ENCODE data around the gene MYT1.

The MYT1 gene

DNA sequence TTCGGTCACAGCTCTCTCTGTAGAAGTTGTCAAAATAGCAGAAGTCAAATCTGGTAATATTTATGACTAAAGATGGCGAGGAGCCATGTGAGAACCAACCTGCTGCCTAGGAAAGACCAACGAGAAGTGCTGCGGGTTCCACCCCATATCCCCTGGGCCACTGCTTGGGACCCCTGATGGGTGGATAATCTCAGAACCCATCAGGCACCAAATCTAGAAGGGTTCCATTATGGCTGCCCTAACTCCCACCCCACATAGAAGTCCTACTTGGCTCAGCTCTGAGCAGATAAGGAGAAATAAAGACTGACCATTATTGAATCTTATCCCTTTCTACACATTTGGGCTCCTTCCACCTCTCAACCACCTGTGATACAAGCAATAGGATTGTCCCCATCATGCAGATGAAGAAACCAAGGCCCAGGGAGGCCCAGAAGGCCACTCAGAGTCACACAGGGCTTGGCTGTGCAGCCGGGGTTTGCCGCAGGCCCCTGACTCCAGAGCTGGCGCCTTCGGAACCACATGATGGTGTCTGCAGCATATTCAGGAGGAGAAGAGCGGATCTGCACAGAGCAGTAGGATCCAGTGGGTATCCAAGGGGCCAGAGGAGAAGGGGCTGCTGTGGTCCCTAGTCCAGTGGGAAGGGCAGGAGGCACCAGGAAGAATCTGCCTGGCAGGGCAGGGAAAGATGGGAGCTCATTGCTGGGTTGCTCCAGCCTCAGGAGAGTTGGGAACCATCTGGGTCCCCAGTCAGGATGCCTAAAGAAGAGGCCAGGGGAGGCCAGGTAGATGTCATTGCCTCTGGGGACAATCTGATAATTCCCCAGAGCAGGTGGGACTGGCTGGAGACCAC is 81.7 kb downstream of the MYT1 start:
- DNase-seq (ENCODE audit: low read depth in 2 of 2), result no peak

- no peak for DNase-seq (ENCODE audit: low read depth in 2 of 2)
These were observed 82.5 kb downstream of the MYT1 start for GRCh38 chr20:64246616-64247306.

DNA sequence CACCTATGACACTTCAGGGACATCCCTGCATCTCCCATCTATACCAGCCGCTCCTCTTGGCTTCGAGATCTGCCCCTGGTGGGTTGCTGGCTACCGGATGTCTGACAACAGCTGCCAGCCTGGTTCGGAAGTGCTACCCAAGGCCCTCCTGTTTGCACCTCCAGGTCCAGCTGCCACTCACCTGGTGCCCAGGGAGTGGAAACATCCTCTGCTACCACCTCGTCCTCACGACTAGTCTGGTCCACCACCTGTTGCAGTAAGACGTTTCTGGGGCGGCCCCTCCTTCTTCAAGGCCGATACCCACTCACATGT is 83.0 kb downstream of the MYT1 start:
- DNase-seq (ENCODE audit: low read depth in 2 of 2), result no peak

DNA sequence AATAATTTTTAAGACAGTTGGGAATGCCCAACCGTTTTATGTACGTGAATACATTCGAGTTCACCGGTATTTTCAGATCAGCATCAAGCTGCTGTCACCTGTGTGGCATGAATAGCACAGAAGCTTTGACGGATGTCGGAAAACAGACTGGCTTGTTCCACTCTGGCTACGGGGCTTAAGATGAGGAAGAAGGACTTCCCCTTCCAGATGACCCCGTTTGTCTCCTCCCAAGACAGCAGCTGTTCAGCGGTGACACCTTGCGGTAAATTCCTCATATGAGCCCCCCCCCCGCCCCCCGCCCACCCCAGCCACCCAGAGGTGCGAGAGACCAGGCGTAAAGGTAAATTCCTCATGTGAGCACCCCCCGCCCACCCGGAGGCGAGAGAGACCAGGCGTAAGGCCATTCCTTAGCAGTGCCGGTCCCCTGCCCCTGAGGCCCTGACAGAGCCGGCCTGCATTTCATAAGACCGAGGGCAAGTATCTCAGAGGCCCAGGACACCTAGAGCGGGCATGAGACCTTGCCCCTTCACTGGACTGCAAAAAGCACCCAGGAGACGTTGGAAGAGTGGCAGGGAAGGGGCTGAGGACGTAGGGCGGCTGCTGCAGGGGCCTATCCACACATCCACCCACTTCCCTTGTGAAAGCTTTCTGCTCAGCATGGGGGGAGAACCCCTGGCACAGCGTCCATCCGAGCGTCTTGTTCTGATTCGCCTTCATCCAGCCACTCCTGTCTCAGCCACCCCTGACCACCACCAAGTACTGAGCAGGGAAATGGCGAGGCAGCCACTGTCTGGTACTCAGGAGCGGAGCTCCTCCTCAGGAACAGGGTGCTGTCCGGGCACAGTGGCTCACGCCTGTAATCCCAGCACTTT is 84.0 kb downstream of the MYT1 start:
- no peak for DNase-seq (ENCODE audit: low read depth in 2 of 2)

GRCh38 chr20:64250027-64250426 is 85.8 kb downstream of the MYT1 start:
- no peak for DNase-seq (ENCODE audit: low read depth in 2 of 2)

- no peak for DNase-seq (ENCODE audit: low read depth in 2 of 2)
These were observed 88.7 kb downstream of the MYT1 start for GRCh38 chr20:64253000-64253383.

GRCh38 chr20:64253443-64253842 is 89.2 kb downstream of the MYT1 start:
- DNase-seq (ENCODE audit: low read depth in 2 of 2), result no peak

DNA sequence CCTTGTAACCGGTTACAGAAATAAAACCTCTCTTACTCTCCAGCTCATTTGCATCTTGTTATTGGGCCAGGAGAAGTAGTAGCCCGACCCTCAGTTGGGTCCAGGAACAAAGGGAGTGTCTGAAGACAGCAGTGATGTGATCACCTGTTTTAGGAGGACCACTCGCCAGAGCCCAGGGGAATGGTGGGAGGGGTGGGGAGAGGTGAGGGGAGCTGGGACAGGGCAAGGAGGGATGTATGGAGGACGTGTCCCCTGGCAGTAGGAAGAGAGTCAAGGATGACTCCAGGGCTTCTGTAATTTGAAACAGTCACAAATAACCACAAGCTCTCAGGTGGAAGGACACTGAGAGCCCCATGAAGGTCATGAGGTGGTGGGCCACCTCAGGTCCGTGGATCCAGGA is 89.9 kb downstream of the MYT1 start:
- DNase-seq (ENCODE audit: low read depth in 2 of 2), result no peak

GRCh38 chr20:64254571-64255360 is 90.5 kb downstream of the MYT1 start:
- no peak for DNase-seq (ENCODE audit: low read depth in 2 of 2)

- DNase-seq (ENCODE audit: low read depth in 2 of 2), result peak; percentile 73 to 76
These were observed 91.4 kb downstream of the MYT1 start, which contains the start of gene PCMTD2 for GRCh38 chr20:64255361-64256281. Gene PCMTD2, plus strand, starts transcription at chr20:64255748. Its CDS starts 4,218 bp downstream, at chr20:64259966.

- DNase-seq (ENCODE audit: low read depth in 2 of 2), result no peak
These were observed 92.2 kb downstream of the MYT1 start for GRCh38 chr20:64256282-64256935.

- DNase-seq (ENCODE audit: low read depth in 2 of 2), result no peak
These were observed 93.0 kb downstream of the MYT1 start for GRCh38 chr20:64257107-64257757.

DNA sequence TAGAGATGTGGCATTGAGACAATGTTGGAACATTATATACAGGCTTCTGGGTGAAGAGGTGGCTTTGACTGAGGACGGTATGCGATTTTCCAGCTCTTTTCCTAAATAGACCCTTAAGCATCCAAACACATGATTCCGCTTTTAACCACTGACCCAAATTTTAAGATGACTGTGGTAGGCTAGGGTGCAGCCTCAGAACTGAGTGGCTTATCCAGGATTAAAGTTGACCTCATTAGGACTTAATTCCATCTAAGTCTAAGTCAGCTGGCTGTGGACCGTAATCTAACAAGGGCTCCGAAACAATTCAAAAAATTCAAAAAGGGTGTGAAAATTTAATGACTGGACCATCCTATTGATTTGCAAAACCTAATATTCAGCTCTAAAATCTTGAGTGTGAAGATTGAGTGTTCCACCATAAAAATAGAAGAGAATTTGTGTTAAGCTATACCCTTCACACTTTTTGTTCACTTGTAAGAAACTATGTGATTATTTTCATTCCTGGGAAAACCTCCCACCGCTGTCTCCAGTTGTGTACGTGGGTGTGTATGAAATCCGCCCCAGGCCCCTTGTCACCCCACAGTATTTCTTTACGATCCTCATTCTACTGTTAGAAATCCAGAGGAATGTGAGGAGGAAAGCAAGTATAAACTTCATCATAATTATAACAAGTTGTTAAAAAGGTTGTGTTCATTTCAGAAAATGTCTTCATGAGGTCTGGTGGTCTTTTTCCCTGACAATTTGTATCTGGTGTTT is 94.0 kb downstream of the MYT1 start:
- no peak for DNase-seq (ENCODE audit: low read depth in 2 of 2)

DNA sequence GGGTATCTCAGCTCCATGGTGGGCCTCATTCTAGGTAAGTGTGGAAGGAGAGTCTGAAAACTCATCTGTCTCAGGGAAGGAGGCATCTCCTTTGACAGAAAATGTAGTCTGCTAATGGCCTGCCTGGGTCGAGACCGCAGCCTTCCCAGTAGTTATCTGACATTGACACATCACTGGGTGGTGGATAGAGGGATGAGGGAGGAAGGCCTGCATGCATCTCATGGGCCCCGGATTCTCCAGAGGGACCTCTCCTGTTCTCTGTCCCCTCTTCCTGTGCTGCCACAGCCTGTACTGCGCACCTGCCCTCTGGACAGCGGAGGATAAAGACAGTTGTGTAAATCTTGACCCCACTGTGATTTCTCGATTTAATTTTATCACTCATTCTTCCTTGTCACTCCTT is 96.0 kb downstream of the MYT1 start:
- DNase-seq (ENCODE audit: low read depth in 2 of 2), result no peak

- no peak for DNase-seq (ENCODE audit: low read depth in 2 of 2)
These were observed 96.9 kb downstream of the MYT1 start for GRCh38 chr20:64261138-64261537.

GRCh38 chr20:64264091-64264490 is 99.8 kb downstream of the MYT1 start:
- DNase-seq (ENCODE audit: low read depth in 2 of 2), result no peak

GRCh38 chr20:64265201-64265600 is 100.9 kb downstream of the MYT1 start:
- no peak for DNase-seq (ENCODE audit: low read depth in 2 of 2)

DNA sequence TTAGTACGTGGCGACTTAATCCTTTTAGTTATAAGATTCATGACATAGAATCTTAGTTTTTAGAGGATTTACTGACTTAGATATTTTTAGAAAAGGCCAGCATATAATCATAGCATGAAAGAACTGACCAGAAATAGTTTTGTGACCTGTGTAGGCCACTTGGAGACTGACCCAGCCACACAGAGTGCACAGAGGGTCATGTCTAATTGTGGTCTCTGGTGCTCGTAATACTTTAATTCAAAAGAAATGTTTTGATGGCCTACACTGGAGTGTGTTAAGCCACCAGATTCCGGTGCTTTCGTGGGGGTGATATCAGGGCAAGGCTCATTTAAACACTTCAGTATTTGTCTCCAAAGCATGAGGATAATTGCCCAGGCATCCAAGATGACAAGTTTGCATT is 102.7 kb downstream of the MYT1 start:
- DNase-seq (ENCODE audit: low read depth in 2 of 2), result no peak

DNA sequence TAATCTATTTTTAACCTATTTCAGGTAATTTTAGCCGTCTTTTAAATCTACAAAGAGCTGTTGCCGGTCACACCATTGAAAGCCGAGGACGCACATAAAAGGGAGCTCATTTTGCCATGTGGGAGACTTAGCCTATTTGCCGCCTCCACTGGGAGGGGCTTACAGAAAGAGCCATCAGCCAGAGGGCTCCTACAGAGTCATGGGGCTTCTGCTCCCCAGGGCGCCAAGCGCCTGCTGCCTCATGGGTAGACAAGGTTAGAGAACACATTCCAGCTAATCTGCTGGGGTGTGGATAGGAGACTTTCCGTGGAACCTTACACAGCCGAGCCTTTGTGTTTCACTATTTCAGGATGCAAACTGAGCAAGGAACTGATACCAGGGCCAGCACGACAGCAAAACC is 103.9 kb downstream of the MYT1 start:
- no peak for DNase-seq (ENCODE audit: low read depth in 2 of 2)
